HG03045 (cell line): ENCODE results near the gene SSH2.

ENCODE experiments used
- ATAC-seq: cut with Tn5 transposase; IDR thresholded peaks from one replicate; pipeline ENCODE4 v1.9.1; 2021; ENCODE audit warnings: mild to moderate bottlenecking, moderate library complexity; ENCODE audit not compliant: unreplicated experiment

The SSH2 gene

GRCh38 chr17:29630630-29631193 is 299.3 kb downstream of the SSH2 start:
- no peak for ATAC-seq

- ATAC-seq: no peak
Measured at GRCh38 chr17:29629839-29630238, 300.2 kb downstream of the SSH2 start.

DNA sequence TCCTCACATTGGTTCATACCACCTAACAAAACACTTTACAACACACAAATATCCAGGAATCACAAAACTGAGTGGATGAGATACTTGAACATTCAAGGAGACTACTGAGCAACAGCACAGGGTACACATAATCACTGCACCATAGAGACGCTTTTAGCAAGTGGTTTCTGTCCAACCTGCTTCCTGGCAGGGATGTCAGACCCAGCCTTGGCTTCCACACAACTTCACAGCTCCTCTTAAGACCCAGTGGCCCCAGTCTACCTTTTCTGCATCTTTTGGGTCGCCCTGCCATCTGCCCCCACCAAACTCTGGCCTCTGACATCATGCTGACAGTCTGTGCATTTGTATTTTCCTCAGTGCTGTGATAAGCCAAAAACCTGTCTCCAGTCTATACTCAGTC is 301.4 kb downstream of the SSH2 start:
- no peak for ATAC-seq

DNA sequence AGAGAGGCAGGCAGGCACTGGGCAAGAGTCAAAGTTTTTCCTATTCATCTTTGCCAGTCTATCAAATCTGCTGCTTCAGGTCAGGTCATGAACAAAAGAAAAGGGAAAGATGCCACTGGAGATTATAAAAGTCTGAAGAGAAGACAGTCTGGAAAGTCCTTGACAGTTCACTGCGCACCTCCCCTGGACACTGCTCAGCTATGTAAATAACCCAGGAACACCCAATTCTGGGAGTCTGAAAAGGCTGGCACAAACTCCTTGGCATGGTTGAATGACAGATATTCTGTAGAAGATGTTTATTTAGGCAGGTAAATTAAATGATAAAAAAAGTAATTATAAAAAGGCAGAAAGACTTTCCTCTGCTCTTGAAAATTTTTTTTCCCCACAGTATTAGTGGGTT is 302.1 kb downstream of the SSH2 start:
- no peak for ATAC-seq

- no peak for ATAC-seq
Measured at GRCh38 chr17:29625037-29625750, 304.8 kb downstream of the SSH2 start.

- no peak for ATAC-seq
Measured at GRCh38 chr17:29624586-29624985, 305.4 kb downstream of the SSH2 start.

DNA sequence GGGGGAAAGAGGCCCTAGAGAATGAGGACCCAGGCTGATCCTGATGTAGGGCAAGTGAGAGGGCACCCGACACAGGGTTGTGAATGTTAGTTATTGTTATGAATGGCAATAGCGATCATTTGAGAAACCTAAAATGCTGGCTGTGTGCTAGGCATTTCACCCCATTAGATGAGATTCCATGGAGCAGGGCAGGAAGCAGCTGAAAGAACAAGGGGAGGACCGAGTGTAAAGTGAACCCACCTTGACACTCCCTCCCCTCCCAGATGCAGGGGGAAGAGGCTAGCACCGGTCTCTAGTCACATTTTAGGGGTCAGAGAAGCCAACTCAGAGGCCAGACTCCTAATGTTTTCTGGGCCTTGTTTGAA is 306.8 kb downstream of the SSH2 start:
- ATAC-seq: no peak

GRCh38 chr17:29622337-29623282 is 307.4 kb downstream of the SSH2 start, which contains the start of gene CORO6:
TSS of gene CORO6 (minus strand) at chr17:29622912. CDS start at chr17:29621421, 1,491 bp downstream.
- ATAC-seq: peak; percentile 51

- no peak for ATAC-seq
Measured at GRCh38 chr17:29621751-29622194, 308.3 kb downstream of the SSH2 start.

DNA sequence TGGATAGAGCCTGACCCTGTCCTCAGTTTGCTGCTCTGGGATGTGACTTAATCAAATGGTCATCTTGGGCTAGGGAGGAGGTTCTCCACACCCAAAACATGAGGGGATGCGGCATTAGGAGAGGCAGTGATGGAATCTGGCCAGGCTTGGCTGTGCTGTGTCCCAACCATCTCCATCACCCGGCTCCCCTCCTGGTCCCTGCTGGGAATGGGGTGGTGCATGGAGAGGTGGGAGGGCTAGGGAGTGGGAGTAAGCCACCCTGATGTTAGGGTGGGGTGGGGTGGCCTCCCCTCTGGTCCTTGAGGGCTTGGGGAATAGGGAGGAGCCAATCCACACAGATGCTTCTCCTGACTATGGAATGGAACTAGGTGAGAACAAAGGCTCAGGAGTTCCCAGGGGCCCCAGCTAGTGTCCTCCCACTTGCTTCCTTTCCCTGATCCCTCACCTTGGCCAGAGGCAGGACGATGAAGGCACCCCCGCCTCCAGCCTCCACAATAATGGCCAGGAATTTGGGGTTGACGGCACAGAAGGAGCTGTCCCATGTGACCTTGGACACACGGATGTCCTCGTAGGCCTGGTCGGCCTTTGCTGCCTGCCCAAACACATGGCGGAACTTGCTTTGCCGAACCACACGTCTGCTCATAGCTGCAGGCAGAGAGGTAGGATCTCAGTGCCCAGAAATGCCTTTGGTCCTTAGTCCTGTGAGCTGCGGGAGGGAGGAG is 309.1 kb downstream of the SSH2 start:
- no peak for ATAC-seq

DNA sequence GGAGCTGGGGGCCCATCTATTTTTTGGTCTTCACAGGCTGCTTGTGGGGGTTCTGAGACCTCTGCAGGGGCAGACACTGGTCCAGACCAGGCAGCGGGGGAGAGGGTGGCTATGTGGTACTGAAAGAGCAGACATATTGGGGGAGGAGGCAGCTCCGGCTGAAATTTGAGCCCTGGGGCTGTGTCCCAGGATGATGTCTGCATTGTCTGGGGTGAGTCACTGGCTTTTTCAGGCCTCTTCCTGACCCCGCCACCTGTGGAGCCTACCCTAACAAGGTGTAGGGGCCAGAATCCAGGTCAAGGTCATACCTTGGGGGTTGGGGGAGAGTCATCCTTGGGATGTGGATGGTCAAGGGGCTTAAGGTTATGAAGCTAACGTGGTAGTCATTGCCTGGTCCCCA is 309.8 kb downstream of the SSH2 start:
- ATAC-seq: no peak

DNA sequence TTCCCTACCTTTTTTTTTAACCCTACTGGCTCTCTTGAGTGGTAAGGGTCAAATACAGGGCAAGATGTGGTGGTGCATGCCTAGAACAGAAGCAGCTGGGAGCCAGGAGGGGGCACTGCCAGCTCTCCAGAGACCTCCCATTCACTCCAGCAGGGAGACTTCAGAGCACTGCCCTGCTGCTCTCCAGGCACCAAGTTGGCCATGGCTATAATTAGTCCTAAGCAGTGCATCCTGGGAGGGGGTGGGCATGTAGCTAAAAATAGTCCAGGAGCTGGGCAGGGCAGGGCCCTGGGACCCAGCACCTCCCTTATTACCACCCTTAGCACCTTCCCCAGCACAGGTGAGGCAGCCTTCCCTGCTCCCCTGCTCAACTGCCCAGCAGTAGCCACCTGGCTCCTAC is 310.8 kb downstream of the SSH2 start:
- ATAC-seq: no peak

- ATAC-seq: no peak
Measured at GRCh38 chr17:29618272-29619065, 311.6 kb downstream of the SSH2 start.

GRCh38 chr17:29617481-29618271 is 312.4 kb downstream of the SSH2 start:
- no peak for ATAC-seq

DNA sequence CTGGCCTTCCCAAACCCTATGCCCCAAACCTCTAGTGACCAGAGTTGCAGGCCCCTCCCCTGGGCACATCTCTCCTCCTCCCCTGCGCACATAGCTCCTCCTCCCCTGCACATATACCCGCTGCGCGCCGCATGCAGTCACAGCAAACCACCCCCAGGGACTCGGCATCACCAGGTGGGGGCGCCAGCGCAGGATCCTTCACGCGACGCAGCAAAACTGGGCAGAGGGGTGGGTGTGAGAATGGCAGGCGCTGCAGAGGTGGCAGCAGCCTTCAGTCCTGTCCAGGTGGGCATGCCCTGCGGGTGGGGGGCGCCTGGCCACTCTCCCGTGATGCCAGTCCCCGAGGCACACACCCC is 312.9 kb downstream of the SSH2 start:
- no peak for ATAC-seq

GRCh38 chr17:29616300-29617048 is 313.6 kb downstream of the SSH2 start:
- no peak for ATAC-seq

GRCh38 chr17:29615492-29616299 is 314.3 kb downstream of the SSH2 start:
- ATAC-seq: peak; percentile 59

- ATAC-seq: no peak
Measured at GRCh38 chr17:29615048-29615385, 315.0 kb downstream of the SSH2 start.
